Immature natural killer cell (primary cell): ENCODE measurements around the gene ACTG2. TPM values are rescaled to one million over a fixed set of nuclear protein-coding genes. Genes with fewer than 3 reads are reported as not detected.
A peak's percentile ranks its signal among the peaks of the same experiment; 100 is the strongest.

Experiments used
- DNase-seq, 3 donors: peaks; one replicate each; pipeline ENCODE4 v3.0.0; 2022; ENCODE audit warnings: mixed read lengths in 1 of 3
- H3K27ac Mint-ChIP-seq, 6 donors: one replicate each; pipeline ENCODE4 v1.8.0; 2020; ENCODE audit warnings: mixed read lengths in 6 of 6, mild to moderate bottlenecking in 5 of 6, inconsistent platforms in 4 of 6, moderate library complexity in 3 of 6
- H3K27me3 Mint-ChIP-seq, 3 donors: one replicate each; pipeline ENCODE4 v1.8.0; 2020 to 2021; ENCODE audit warnings: low read depth in 3 of 3, mild to moderate bottlenecking in 3 of 3, mixed read lengths in 3 of 3, moderate library complexity in 3 of 3, inconsistent platforms in 1 of 3
- H3K36me3 Mint-ChIP-seq, 3 donors: one replicate each; pipeline ENCODE4 v1.8.0; 2020; ENCODE audit warnings: mixed read lengths in 3 of 3, inconsistent platforms in 2 of 3, mild to moderate bottlenecking in 2 of 3
- H3K4me1 Mint-ChIP-seq, 2 donors: one replicate each; pipeline ENCODE4 v1.8.0; 2020; ENCODE audit warnings: inconsistent platforms in 2 of 2, mild to moderate bottlenecking in 2 of 2, mixed read lengths in 2 of 2, moderate library complexity in 1 of 2
- H3K4me3 Mint-ChIP-seq, 5 donors: one replicate each; pipeline ENCODE4 v1.8.0; 2020; ENCODE audit warnings: mild to moderate bottlenecking in 5 of 5, mixed read lengths in 5 of 5, inconsistent platforms in 3 of 5, moderate library complexity in 3 of 5
- H3K9me3 Mint-ChIP-seq, 6 donors: one replicate each; pipeline ENCODE4 v1.8.0; 2020; ENCODE audit warnings: mild to moderate bottlenecking in 6 of 6, mixed read lengths in 6 of 6, inconsistent platforms in 4 of 6, moderate library complexity in 3 of 6
- polyA plus RNA-seq, 3 donors: library from polyadenylated mRNA; unstranded; fragments of 300-500 nt; fragmentation: Illumina TruSeq; gene quantifications; one replicate each; pipeline ENCODE4 v1.2.3, GENCODE V29; 2021

The ACTG2 gene
- polyA plus RNA-seq, 3 donors from 2014 or later = not detected

DNA sequence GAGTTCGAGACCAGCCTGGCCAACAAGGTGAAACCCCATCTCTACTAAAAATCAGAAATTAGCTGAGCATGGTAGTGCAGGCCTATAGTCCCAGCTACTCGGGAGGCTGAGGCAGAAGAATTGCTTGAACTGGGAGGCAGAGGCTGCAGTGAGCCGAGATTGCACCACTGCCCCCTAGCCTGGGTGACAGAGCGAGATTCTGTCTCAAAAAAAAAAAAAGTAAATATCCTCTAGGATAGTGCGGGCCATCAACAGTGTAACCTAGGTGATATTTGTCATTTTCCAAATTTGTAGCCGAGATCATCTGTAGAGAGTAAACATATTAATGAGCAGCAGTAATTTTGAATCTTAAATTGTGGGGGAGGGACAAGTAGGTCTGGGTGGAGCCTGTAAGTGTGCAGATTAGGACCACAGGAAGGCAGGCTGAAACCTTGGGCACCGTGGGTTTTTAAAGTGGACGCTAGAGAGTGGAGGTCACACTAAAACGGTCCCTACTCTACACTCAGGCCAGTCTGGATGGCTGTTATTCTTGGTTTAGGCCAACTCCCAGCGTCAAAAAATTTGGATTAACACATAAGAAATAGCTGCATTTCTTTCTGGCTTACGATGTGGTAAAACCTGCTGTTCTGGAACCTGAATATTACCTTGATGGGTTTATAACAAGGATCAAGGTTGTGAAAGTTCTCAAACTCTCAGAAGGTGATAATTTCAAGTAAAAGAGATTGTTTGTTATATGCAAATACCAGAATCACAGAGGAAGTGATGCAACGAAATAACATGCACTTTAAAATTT is 69.2 kb downstream of the ACTG2 start:
- peaks cover 0 to under 1% of the 10 kb centered on the region in 2 donors for H3K4me1 Mint-ChIP-seq
- H3K36me3 Mint-ChIP-seq = peaks cover 22 to 41% (median 32%) of the 10 kb centered on the region in 3 donors
- H3K4me3 Mint-ChIP-seq = no peak overlapping the region
- H3K27ac Mint-ChIP-seq = no peak overlapping the region
- no peaks in the 10 kb centered on the region for H3K27me3 Mint-ChIP-seq
- no peaks in the 10 kb centered on the region for H3K9me3 Mint-ChIP-seq
- no peak for DNase-seq

DNA sequence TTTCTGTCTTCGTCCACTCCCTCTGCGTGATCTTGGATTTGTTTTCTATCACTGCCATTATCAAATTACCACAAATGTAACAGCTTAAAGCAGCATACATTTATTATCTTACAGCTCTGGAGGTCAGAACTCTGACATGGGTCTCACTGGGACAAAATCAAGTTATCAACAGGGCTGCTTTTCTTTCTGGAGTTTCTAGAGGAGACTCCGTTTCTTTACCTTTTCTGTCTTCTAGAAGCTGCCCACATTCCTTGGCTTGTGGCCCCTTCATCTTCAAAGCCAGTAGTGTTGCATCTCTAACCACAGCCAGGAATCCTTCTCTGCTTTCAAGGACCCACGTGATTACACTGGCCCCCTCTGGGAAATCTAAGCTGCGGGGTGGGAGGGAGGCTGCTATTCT is 70.0 kb downstream of the ACTG2 start:
- H3K27ac Mint-ChIP-seq = peak overlapping the region in 1 of 6 donors; percentile 59
- peaks cover 20 to 37% (median 29%) of the 10 kb centered on the region in 3 donors for H3K36me3 Mint-ChIP-seq
- H3K27me3 Mint-ChIP-seq = no peaks in the 10 kb centered on the region
- H3K9me3 Mint-ChIP-seq = no peaks in the 10 kb centered on the region
- H3K4me3 Mint-ChIP-seq = no peak overlapping the region
- no peak for DNase-seq
- H3K4me1 Mint-ChIP-seq = no peaks in the 10 kb centered on the region

DNA sequence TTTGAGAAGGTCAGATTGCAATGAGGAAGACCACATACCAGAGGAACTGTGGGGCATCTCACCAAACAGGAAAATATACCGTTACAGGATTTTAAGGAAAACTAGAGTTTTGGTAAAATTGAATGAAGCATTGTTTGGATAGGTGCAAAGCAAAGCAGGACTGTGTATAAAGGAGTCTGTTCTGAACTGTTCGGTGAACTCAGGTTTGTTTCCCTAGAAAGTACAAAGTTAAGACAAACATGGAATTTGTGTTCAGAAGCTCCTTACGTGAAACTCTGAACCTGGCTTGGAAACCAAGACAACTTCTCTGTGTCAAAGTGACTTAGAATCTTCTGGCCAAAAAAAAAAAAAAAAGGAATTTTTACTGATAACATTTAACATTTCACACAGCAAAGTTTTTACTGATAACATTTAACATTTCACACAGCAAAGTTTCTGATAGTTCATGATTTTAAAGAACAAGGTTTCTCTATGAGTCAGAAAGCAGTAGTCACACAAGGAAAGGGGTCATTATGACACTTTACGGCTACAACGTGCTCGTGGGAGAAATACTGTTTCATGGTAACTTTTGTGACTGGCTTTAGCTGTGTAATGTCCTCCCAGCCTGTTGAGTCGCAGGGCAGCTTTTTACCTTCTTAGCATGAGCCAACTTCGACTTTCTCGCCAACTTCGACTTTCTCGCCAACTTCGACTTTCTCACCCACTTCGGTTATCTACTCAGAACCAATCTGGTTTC is 70.7 kb downstream of the ACTG2 start:
- DNase-seq = no peak
- Mint-ChIP-seq H3K4me3 (peak overlapping the region in 1 of 5 donors; percentile 3), H3K9me3 (no peaks in the 10 kb centered on the region), H3K27me3 (peaks cover 0 to 2% (median 0%) of the 10 kb centered on the region in 3 donors), H3K27ac (peak overlapping the region in 2 of 6 donors; percentile 31 to 50), H3K4me1 (no peaks in the 10 kb centered on the region), H3K36me3 (peaks cover 16 to 31% (median 22%) of the 10 kb centered on the region in 3 donors)

DNA sequence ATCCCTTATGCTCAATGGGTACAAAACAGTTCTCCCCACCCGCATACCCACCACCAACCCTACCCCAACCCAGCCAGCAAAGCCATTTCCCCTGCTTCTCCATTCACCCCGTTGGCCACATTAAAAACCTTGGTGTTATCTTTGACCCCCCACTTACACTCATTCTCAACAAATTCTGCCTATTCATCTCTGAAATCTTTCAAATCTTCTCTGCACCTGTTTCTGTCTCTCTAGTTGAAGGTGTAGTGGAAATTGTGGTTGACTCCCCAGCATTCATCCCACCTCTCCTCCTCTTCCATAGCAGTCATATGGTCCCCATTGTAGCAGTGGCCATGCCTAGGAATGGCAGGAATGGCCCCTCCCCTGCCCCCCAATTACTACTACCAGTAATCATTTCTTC is 71.4 kb downstream of the ACTG2 start:
- Mint-ChIP-seq H3K36me3 (peaks cover 9 to 24% (median 15%) of the 10 kb centered on the region in 3 donors), H3K27me3 (peaks cover 0 to 2% (median 0%) of the 10 kb centered on the region in 3 donors), H3K27ac (peak overlapping the region in 1 of 6 donors; percentile 50), H3K9me3 (no peaks in the 10 kb centered on the region), H3K4me3 (peak overlapping the region in 1 of 5 donors; percentile 10), H3K4me1 (peaks cover 3 to 4% of the 10 kb centered on the region in 2 donors)
- no peak for DNase-seq

DNA sequence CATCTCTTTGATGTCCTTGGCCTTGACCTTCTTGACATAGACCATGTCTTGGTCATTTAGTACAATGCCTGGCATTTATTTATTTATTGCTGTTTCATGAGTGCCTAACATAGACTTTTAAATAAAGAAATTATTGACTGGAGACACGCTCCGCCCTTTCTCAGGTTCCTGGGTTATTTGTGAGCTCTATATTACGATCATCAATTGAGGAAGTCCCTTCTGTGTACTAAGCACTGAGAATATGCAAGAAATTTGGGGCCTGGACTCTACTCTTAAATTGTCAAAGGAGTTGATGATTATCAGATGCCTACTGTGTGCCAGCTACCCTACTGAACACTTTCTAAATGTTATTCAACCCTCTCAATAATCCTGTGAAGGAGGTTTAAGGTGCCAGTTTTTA is 72.2 kb downstream of the ACTG2 start:
- peaks cover 3 to 17% (median 9%) of the 10 kb centered on the region in 3 donors for H3K36me3 Mint-ChIP-seq
- no peak overlapping the region for H3K4me3 Mint-ChIP-seq
- DNase-seq = no peak
- H3K27ac Mint-ChIP-seq = no peak overlapping the region
- peaks cover 10 to 11% of the 10 kb centered on the region in 2 donors for H3K4me1 Mint-ChIP-seq
- H3K9me3 Mint-ChIP-seq = no peaks in the 10 kb centered on the region
- peaks cover 0 to 2% (median 0%) of the 10 kb centered on the region in 3 donors for H3K27me3 Mint-ChIP-seq

DNA sequence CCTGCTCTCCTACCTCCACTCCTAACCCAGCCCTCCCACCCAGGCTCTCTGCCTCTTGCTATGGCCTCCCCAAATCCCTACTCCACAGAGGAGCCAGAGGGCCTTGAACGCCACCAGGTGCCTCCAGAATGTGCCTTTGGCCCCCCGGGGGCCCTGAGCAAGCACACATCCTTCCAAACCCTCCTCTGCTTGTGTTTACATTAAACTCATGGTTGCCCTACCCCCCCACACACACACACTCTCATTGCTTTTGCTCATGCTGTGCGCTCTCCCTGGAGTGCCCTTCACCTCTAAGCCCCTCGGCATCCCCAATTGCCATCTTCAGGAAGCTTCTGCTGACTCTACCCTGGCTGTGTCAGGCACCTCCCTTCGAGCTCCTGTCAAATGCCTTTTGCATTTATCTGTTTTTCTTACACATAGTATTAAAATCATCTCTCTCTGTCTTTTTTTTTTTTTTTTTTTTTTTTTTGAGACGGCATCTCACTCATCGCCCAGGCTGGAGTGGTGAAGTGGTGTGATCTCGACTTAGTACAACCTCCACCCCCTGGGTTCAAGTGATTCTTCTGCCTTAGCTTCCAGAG is 75.6 kb downstream of the ACTG2 start:
- Mint-ChIP-seq H3K36me3 (no peaks in the 10 kb centered on the region), H3K4me3 (no peak overlapping the region), H3K27ac (peak overlapping the region in 3 of 6 donors; percentile 40 to 55 (median 42)), H3K4me1 (peaks cover 42 to 44% of the 10 kb centered on the region in 2 donors), H3K27me3 (peaks cover 5 to 10% (median 7%) of the 10 kb centered on the region in 3 donors), H3K9me3 (no peaks in the 10 kb centered on the region)
- no peak for DNase-seq

DNA sequence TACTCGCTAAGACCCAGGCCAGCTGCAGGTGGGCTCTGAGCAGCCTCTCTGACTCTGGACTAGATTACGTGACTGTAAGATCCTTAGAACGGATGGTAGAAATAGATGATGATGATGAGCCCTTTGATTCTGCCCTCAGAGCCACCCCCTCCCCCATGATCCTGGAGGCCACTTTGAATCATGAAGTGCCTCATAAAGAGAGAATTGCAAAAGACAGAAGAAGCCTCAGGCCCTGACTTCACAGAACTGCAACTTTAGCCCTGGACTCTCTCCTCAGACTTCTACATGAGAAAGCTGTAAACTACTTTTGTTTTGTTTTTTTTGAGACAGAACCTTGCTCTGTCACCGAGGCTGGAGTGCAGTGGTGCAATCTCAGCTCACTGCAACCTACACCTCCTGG is 76.5 kb downstream of the ACTG2 start:
- Mint-ChIP-seq H3K27me3 (peaks cover 5 to 10% (median 7%) of the 10 kb centered on the region in 3 donors), H3K4me3 (peak overlapping the region in 3 of 5 donors; percentile 10 to 42 (median 39)), H3K36me3 (no peaks in the 10 kb centered on the region), H3K27ac (peak overlapping the region in 4 of 6 donors; percentile 32 to 95 (median 76)), H3K4me1 (peaks cover 42 to 44% of the 10 kb centered on the region in 2 donors), H3K9me3 (no peaks in the 10 kb centered on the region)
- DNase-seq = no peak

Other genes with a start within 250 kb of the ACTG2 start
- 10 to 100 TPM; 58.5 to 70.1 (median 59.8) TPM for gene TPRKB, start 155.7 kb upstream of the ACTG2 start, polyA plus RNA-seq
- 10 to 100 TPM; 52.2 to 65.3 (median 56.0) TPM for gene DUSP11, start 112.9 kb upstream of the ACTG2 start, polyA plus RNA-seq
- not detected for gene C2orf78, start 108.8 kb upstream of the ACTG2 start, polyA plus RNA-seq
- gene STAMBP, start 64.0 kb upstream of the ACTG2 start, polyA plus RNA-seq = 10 to 100 TPM; 46.8 to 56.4 (median 48.6) TPM
- gene DGUOK, start 33.9 kb downstream of the ACTG2 start, polyA plus RNA-seq = 100 to 1,000 TPM; 207 to 245 (median 223) TPM
- gene TET3, start 91.9 kb downstream of the ACTG2 start, polyA plus RNA-seq = 1 to 10 TPM in 1 of 3 donors, under 1 TPM in 1, not detected in 1; 0.16 to 1.2 TPM